Naive thymus-derived CD4-positive, alpha-beta T cell (primary cell): ENCODE measurements around the gene FNDC7. TPM values are rescaled to one million over a fixed set of nuclear protein-coding genes. Genes with fewer than 3 reads are reported as not detected.
"Not testable (repeated sequence)": the region's sequence is repeated elsewhere in the genome, so short reads cannot be mapped to it uniquely, and the experiment has no call there.

ENCODE experiments used
- ATAC-seq: fragments of 150-1000 bp; cut with Tn5 transposase; 2 replicates; pipeline ENCODE4 v1.10.0; 2021; ENCODE audit warnings: mild to moderate bottlenecking, moderate library complexity
- CTCF ChIA-PET: fragments of 350-600 bp; sonication (Branson Sonifier 250); formaldehyde crosslinking; loops from one replicate; lab custom pipeline; 2021; ENCODE audit warnings: antibody characterized with exemption; lab: Charles Lee
- POLR2A ChIA-PET: fragments of 350-600 bp; sonication (Branson Sonifier 250); formaldehyde crosslinking; loops from one replicate; lab custom pipeline; 2021; ENCODE audit warnings: antibody characterized with exemption, inconsistent platforms; lab: Charles Lee
- DNase-seq, 9 donors: peaks; one replicate each; pipeline versions ENCODE4 v3.0.0 to v3.0.0-alpha.2; 2020 to 2022; ENCODE audit warnings: mixed read lengths in 1 of 9
- H3K27ac ChIP-seq: one replicate; pipeline ENCODE4 v1.7.0; 2013; ENCODE audit warnings: mild to moderate bottlenecking, low read depth, low read length, moderate library complexity
- H3K27me3 ChIP-seq, 2 donors: one replicate each; pipeline ENCODE4 v1.7.0; 2013; ENCODE audit warnings: low read length in 2 of 2, mild to moderate bottlenecking in 2 of 2, moderate library complexity in 2 of 2; ENCODE audit not compliant: control insufficient read depth in 2 of 2, insufficient read depth in 2 of 2
- H3K36me3 ChIP-seq, 3 experiments: 1 replicate in 2 of 3; 2 replicates in 1 of 3; pipeline ENCODE4 v1.7.0; 2013; ENCODE audit warnings: low read length in 3 of 3, mild to moderate bottlenecking in 3 of 3, moderate library complexity in 1 of 3; ENCODE audit not compliant: insufficient read depth in 3 of 3, control insufficient read depth in 2 of 3
- H3K4me1 ChIP-seq, 2 donors: one replicate each; pipeline ENCODE4 v1.7.0; 2013; ENCODE audit warnings: low read length in 2 of 2, mild to moderate bottlenecking in 2 of 2, moderate library complexity in 1 of 2; ENCODE audit not compliant: control insufficient read depth in 2 of 2, insufficient read depth in 2 of 2
- H3K4me3 ChIP-seq: 2 replicates; pipeline ENCODE4 v1.7.0; 2013; ENCODE audit warnings: mild to moderate bottlenecking, low read length
- H3K9me3 ChIP-seq, 3 experiments: 1 replicate in 2 of 3; 2 replicates in 1 of 3; pipeline ENCODE4 v1.7.0; 2013; ENCODE audit warnings: low read length in 3 of 3; ENCODE audit not compliant: control insufficient read depth in 2 of 3
- H3K27ac Mint-ChIP-seq, 9 donors: one replicate each; pipeline ENCODE4 v1.8.0; 2020 to 2022; ENCODE audit warnings: mixed read lengths in 9 of 9, mild to moderate bottlenecking in 8 of 9, moderate library complexity in 5 of 9, inconsistent platforms in 2 of 9
- H3K27me3 Mint-ChIP-seq, 5 donors: one replicate each; pipeline ENCODE4 v1.8.0; 2021 to 2022; ENCODE audit warnings: mixed read lengths in 5 of 5, mild to moderate bottlenecking in 1 of 5
- H3K36me3 Mint-ChIP-seq, 5 donors: one replicate each; pipeline ENCODE4 v1.8.0; 2020 to 2022; ENCODE audit warnings: mixed read lengths in 5 of 5, mild to moderate bottlenecking in 3 of 5, inconsistent platforms in 1 of 5
- H3K4me1 Mint-ChIP-seq, 7 donors: one replicate each; pipeline ENCODE4 v1.8.0; 2020 to 2022; ENCODE audit warnings: mixed read lengths in 7 of 7, mild to moderate bottlenecking in 3 of 7, inconsistent platforms in 1 of 7
- H3K4me3 Mint-ChIP-seq, 10 donors: one replicate each; pipeline ENCODE4 v1.8.0; 2020 to 2022; ENCODE audit warnings: mild to moderate bottlenecking in 10 of 10, mixed read lengths in 10 of 10, moderate library complexity in 6 of 10, inconsistent platforms in 2 of 10
- H3K9me3 Mint-ChIP-seq, 11 donors: one replicate each; pipeline ENCODE4 v1.8.0; 2020 to 2022; ENCODE audit warnings: mixed read lengths in 11 of 11, mild to moderate bottlenecking in 4 of 11, inconsistent platforms in 1 of 11, moderate library complexity in 1 of 11
- intact Hi-C, 2 donors: fragments of 100-400 bp; cut with micrococcal nuclease; formaldehyde crosslinking; loops; one replicate each; pipeline ENCODE4 v1.15.1; 2023
- polyA plus RNA-seq, 2 donors: library from polyadenylated mRNA; unstranded; fragments of 300-500 nt; fragmentation: Illumina TruSeq; gene quantifications; one replicate each; pipeline ENCODE4 v1.2.3, GENCODE V29; 2021
- total RNA-seq, 6 experiments: library from RNA in 5 of 6; stranded (reverse) in 5 of 6; gene quantifications; 1 replicate in 5 of 6; 2 replicates in 1 of 6; pipeline ENCODE4 v1.2.3 and lab custom pipeline; 2021 to 2026

The FNDC7 gene
- total and polyA plus RNA-seq, 7 experiments from 2014 or later: 0.13 to 0.22 TPM; not detected in 5

- ChIA-PET POLR2A (interaction anchor here (0.6 to 5.6 kb wide), 50 partner anchors 8 to 1646 kb away, joined by 3 to 205 read pairs (median 5); partner anchors contain the start of genes CLCC1, EEIG2, HENMT1 and SARS1), CTCF (interaction anchor here (0.5 to 4.2 kb wide), 24 partner anchors 9 to 420 kb away, joined by 3 to 55 read pairs (median 4); partner anchors contain the start of genes EEIG2, HENMT1 and TMEM167B)
- peak; percentile 87 for ATAC-seq
- Mint-ChIP-seq H3K36me3 (peaks cover 5 to 32% (median 11%) of the 10 kb centered on the region in 5 donors), H3K9me3 (peaks cover 0 to 1% (median 0%) of the 10 kb centered on the region in 11 donors), H3K27ac (peak overlapping the region; percentile 90 to 100 (median 98)), H3K4me3 (peak overlapping the region; percentile 91 to 100 (median 97)), H3K4me1 (peaks cover 30 to 60% (median 50%) of the 10 kb centered on the region in 7 donors), H3K27me3 (peaks cover 0 to 9% (median 0%) of the 10 kb centered on the region in 5 donors)
- Histone ChIP-seq H3K4me3 (peak overlapping the region; percentile 80), H3K9me3 (no peaks in the 10 kb centered on the region), H3K27me3 (no peaks in the 10 kb centered on the region), H3K27ac (peak overlapping the region; percentile 90), H3K36me3 (peaks cover 20 to 25% (median 21%) of the 10 kb centered on the region in 3 experiments), H3K4me1 (peaks cover 14 to 40% of the 10 kb centered on the region in 2 donors)
- DNase-seq: peak in 6 of 9 donors; percentile 13 to 92 (median 90)
- intact Hi-C loops: loop anchor here (1.0 to 10.0 kb wide), 27 partner anchors 10 to 839 kb away; partner anchors contain the start of genes CLCC1 (in 2 of the 2), HENMT1 (in 2 of the 2), SARS1 (in 2 of the 2) and STXBP3 (in 2 of the 2)
Measured at GRCh38 chr1:108692724-108693655, 19.7 kb upstream of the FNDC7 start.

GRCh38 chr1:108695535-108695934, 17.2 kb upstream of the FNDC7 start:
- intact Hi-C loops: loop anchor here in 1 of 2 donors (10.0 kb wide), 1 partner anchor 519 kb away; the partner anchor contains the start of gene SARS1
- H3K27ac Mint-ChIP-seq: peak overlapping the region in 8 of 9 donors; percentile 61 to 93 (median 84)
- peak overlapping the region; percentile 62 to 96 (median 78) for H3K4me3 Mint-ChIP-seq
- ChIA-PET POLR2A (interaction anchor here (0.8 to 5.6 kb wide), 5 partner anchors 11 to 404 kb away, joined by 3 to 205 read pairs (median 144); partner anchors contain the start of gene HENMT1), CTCF (interaction anchor here (0.6 to 0.7 kb wide), 2 partner anchors 193 to 417 kb away, joined by 3 to 4 read pairs; a partner anchor contains a TSS)
- ATAC-seq: no peak
- H3K9me3 ChIP-seq: no peaks in the 10 kb centered on the region
- H3K27me3 ChIP-seq: no peaks in the 10 kb centered on the region
- H3K36me3 Mint-ChIP-seq: peaks cover 19 to 54% (median 36%) of the 10 kb centered on the region in 5 donors
- peaks cover 14 to 47% of the 10 kb centered on the region in 2 donors for H3K4me1 ChIP-seq
- H3K27ac ChIP-seq: peak overlapping the region; percentile 67
- H3K36me3 ChIP-seq: peaks cover 37 to 48% (median 41%) of the 10 kb centered on the region in 3 experiments
- H3K9me3 Mint-ChIP-seq: peaks cover 0 to 1% (median 0%) of the 10 kb centered on the region in 11 donors
- peaks cover 38 to 78% (median 69%) of the 10 kb centered on the region in 7 donors for H3K4me1 Mint-ChIP-seq
- no peaks in the 10 kb centered on the region for H3K27me3 Mint-ChIP-seq
- H3K4me3 ChIP-seq: peak overlapping the region; percentile 7
- no peak for DNase-seq

GRCh38 chr1:108699375-108700332, 13.1 kb upstream of the FNDC7 start:
- DNase-seq: no peak
- intact Hi-C loops: loop anchor here in 1 of 2 donors (10.0 kb wide), 1 partner anchor 515 kb away; the partner anchor contains the start of gene SARS1
- no peaks in the 10 kb centered on the region for H3K9me3 Mint-ChIP-seq
- H3K4me3 ChIP-seq: no peak overlapping the region
- no peak for ATAC-seq
- H3K4me1 ChIP-seq: peaks cover 14 to 46% of the 10 kb centered on the region in 2 donors
- H3K27me3 Mint-ChIP-seq: peaks cover 0 to 2% (median 0%) of the 10 kb centered on the region in 5 donors
- H3K36me3 Mint-ChIP-seq: peaks cover 19 to 49% (median 36%) of the 10 kb centered on the region in 5 donors
- peaks cover 36 to 50% (median 37%) of the 10 kb centered on the region in 3 experiments for H3K36me3 ChIP-seq
- no peaks in the 10 kb centered on the region for H3K9me3 ChIP-seq
- CTCF ChIA-PET: no interaction called here
- POLR2A ChIA-PET: no interaction called here
- no peaks in the 10 kb centered on the region for H3K27me3 ChIP-seq
- H3K4me1 Mint-ChIP-seq: peaks cover 24 to 89% (median 68%) of the 10 kb centered on the region in 7 donors
- H3K27ac Mint-ChIP-seq: peak overlapping the region; percentile 87 to 93 (median 90)
- H3K27ac ChIP-seq: peak overlapping the region; percentile 67
- peak overlapping the region; percentile 63 to 85 (median 78) for H3K4me3 Mint-ChIP-seq

- Histone ChIP-seq H3K9me3 (no peaks in the 10 kb centered on the region), H3K36me3 (peaks cover 32 to 41% (median 36%) of the 10 kb centered on the region in 3 experiments), H3K4me1 (peaks cover 18 to 45% of the 10 kb centered on the region in 2 donors), H3K27ac (peak overlapping the region; percentile 67), H3K4me3 (no peak overlapping the region), H3K27me3 (no peaks in the 10 kb centered on the region)
- Mint-ChIP-seq H3K4me3 (peak overlapping the region in 2 of 10 donors; percentile 4 to 82), H3K27ac (peak overlapping the region in 6 of 9 donors; percentile 25 to 90 (median 64)), H3K27me3 (peaks cover 0 to 5% (median 0%) of the 10 kb centered on the region in 5 donors), H3K36me3 (peaks cover 19 to 47% (median 31%) of the 10 kb centered on the region in 5 donors), H3K9me3 (no peaks in the 10 kb centered on the region), H3K4me1 (peaks cover 19 to 89% (median 69%) of the 10 kb centered on the region in 7 donors)
- POLR2A ChIA-PET: interaction anchor here (1.0 to 10.2 kb wide), 2 partner anchors 8 to 9 kb away, joined by 5 to 144 read pairs; partner anchors contain the start of gene PRPF38B
- ATAC-seq (no peak), DNase-seq (no peak)
- CTCF ChIA-PET: interaction anchor here (1.5 kb wide), 1 partner anchor 9 kb away, joined by 5 read pairs; the partner anchor contains the start of gene PRPF38B
- intact Hi-C loops: no loop called here
Measured at GRCh38 chr1:108701176-108701849, 11.4 kb upstream of the FNDC7 start.

GRCh38 chr1:108702109-108702508, 10.6 kb upstream of the FNDC7 start:
- CTCF ChIA-PET: interaction anchor here (1.5 kb wide), 1 partner anchor 10 kb away, joined by 5 read pairs; the partner anchor contains the start of gene PRPF38B
- Histone ChIP-seq H3K27ac (peak overlapping the region; percentile 28), H3K36me3 (peaks cover 24 to 33% (median 30%) of the 10 kb centered on the region in 3 experiments), H3K4me1 (peaks cover 18 to 38% of the 10 kb centered on the region in 2 donors)
- H3K27me3 ChIP-seq, H3K9me3 Mint-ChIP-seq, H3K9me3 ChIP-seq, H3K27me3 Mint-ChIP-seq, H3K4me3 ChIP-seq, intact Hi-C loops, DNase-seq, ATAC-seq: not testable (repeated sequence)
- Mint-ChIP-seq H3K27ac (peak overlapping the region in 8 of 9 donors; percentile 34 to 90 (median 70)), H3K36me3 (peaks cover 19 to 41% (median 31%) of the 10 kb centered on the region in 5 donors), H3K4me1 (peaks cover 15 to 81% (median 61%) of the 10 kb centered on the region in 7 donors), H3K4me3 (peak overlapping the region in 1 of 10 donors; percentile 55)
- POLR2A ChIA-PET: interaction anchor here (10.2 kb wide), 1 partner anchor 9 kb away, joined by 144 read pairs; the partner anchor contains the start of gene PRPF38B
